Left hindlimb (tissue), 1 donor: ENCODE results near the gene LUC7L3.
"Not testable (repeated sequence)": the region's sequence is repeated elsewhere in the genome, so short reads cannot be mapped to it uniquely, and the experiment has no call there.

Experiments used
- DNase-seq: peaks from one replicate; pipeline ENCODE4 v3.0.0-alpha.2; 2018

Gene LUC7L3

GRCh38 chr17:50710650-50711049 is 8.8 kb upstream of the LUC7L3 start:
- no peak for DNase-seq

DNA sequence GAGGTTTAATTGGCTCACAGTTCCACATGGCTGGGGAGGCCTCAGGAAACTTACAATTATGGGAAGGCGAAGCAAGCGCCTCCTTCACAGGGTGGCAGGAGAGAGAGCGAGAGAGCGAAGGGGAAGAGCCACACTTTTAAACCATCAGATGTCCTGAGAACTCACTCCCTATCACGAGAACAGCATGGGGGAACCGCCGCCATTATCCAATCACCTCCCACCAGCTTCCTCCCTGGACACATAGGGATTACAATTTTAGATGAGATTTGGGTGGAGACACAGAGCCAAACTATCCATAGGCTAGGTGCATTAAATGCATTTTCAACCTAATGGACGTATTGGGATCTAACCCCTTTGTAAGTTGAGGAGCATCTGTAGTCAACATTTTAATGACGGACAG is 6.8 kb upstream of the LUC7L3 start:
- DNase-seq, result no peak

GRCh38 chr17:50715471-50715870 is 3.9 kb upstream of the LUC7L3 start:
- no peak for DNase-seq

DNA sequence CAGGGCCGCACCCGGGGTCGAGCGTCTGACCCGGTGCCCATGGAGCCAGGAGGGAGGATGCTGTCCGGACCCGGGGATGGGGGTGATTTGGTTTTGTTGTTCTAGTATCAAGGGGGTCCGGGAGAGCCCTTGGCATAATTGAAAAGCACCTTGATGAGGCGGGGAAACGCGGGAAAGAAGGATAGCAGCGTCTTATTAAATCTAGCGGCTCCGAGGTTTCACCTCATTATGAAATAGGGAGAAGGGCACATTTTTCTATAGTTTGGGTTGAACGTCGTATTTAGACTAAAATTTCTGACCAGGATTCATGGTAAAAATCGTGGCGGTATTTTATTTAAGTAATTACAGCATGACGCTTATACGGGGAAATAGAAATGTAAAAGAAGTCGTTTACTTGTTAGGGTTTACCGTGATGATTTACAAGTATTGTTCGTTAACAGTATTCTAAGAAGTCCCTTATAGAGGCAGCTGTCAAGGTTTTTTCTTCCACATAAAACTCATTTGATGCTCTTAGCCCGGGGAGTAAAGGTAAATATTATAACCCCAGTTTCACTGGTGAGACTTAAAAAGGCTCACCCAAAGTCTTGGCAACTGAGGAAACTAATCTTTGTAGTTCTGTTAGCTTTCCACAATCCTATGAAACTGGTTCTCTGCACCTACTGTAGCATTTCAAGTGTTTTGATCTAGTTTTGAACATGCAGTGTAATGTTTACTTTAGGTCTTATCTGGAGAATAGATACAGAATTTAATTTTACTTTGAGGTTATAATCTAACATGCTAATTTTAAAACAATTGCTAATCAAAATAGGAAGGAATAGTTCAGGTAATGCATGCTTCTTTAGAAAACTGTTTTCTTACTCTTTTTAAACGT is 756 bp downstream of the LUC7L3 start:
- DNase-seq, result no peak

GRCh38 chr17:50721194-50722010 is 2.0 kb downstream of the LUC7L3 start:
- DNase-seq, result no peak

- DNase-seq, result no peak
Observed at GRCh38 chr17:50722746-50723145, 3.3 kb downstream of the LUC7L3 start.

DNA sequence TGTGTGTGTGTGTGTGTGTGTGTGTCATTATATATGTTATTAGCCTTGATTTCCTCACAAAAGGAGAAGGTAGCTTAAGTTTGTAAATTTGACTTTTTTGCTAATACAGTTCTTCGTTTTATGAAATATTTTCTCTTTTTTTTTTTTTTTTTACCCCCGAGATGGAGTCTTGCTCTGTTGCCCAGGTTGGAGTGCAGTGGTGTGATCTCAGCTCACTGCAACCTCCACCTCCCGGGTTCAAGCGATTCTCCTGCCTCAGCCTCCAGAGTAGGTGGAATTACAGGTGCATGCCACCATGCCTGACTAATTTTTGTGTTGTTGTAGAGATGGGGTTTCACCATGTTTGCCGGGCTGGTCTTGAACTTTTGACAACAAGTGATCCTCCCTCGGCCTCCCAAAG is 5.2 kb downstream of the LUC7L3 start:
- not testable (repeated sequence) for DNase-seq

- no peak for DNase-seq
Observed at GRCh38 chr17:50725769-50726655, 6.6 kb downstream of the LUC7L3 start.

DNA sequence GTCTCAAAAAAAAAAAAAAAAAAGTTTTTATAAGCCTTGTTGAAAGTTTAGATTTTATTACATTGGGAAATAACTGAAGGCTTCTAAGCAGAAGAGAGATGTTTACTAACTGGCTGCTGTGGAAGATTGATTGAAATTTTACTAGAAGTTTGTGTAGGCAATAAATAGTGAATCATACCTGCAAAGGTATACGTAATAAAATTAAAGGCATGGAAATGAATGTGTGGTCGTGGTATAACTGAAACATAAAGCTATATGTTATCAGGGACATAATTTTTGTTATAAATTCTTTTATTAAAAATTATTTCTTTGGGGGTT is 8.7 kb downstream of the LUC7L3 start:
- DNase-seq, result no peak

DNA sequence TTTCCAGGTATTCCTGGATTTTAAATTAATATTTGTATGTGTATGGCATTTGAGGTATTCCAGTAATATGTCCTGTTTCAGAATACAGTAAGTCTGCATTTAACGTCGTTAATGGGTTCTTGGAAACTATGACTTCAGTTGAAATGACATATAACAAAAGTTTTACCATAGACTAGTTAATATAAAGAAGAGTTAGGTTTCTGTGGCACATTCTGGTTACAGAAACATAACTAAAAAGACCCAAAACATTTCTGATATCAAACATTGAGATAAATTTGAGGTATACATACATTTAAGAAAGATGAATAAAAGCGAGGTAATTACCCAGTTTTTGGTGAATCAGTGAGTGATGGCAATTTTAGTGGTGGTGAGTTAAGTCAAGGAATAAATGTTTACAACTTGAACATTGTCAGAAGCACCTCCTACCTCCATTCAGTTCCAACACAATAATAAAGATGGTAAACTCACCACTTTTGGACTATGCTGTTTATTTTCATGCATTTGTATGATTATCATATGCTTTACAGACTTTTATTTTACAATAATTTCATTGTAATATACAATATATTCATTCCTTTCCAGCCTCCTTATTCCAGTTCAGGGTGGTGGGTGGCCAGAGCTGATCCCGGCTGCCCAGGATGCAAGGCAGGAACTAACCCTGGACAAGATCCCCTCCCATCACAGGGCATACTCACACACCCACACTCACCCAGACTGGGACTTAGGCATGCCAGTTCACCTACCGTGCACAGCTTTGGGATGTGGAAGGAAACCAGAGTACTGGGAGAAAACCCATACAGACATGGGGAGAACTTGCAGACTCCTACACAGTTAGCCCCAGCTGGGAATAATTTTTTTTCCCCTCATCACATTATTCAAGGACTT is 9.7 kb downstream of the LUC7L3 start:
- DNase-seq, result no peak

GRCh38 chr17:50731575-50732460 is 12.4 kb downstream of the LUC7L3 start:
- no peak for DNase-seq

DNA sequence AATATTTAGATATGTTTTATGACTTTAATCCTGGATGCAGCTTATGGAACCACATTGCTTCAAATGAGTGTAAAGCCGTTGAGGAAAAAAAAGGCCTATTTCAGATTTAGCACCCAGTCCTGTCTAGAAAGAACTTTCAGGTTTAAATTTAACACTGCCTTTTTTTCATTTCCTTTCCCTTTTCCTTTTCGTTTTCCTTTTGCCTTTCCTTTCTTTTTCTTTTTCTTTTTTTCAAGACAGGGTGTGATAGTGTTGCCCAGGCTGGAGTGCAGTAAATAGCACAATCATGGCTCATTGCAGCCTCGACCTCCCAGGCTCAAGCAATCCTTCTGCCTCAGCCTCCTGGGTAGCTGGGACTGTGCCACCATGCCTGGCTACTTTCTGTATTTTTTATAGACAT is 15.9 kb downstream of the LUC7L3 start:
- DNase-seq, result no peak

GRCh38 chr17:50737118-50737698 is 17.8 kb downstream of the LUC7L3 start:
- no peak for DNase-seq

DNA sequence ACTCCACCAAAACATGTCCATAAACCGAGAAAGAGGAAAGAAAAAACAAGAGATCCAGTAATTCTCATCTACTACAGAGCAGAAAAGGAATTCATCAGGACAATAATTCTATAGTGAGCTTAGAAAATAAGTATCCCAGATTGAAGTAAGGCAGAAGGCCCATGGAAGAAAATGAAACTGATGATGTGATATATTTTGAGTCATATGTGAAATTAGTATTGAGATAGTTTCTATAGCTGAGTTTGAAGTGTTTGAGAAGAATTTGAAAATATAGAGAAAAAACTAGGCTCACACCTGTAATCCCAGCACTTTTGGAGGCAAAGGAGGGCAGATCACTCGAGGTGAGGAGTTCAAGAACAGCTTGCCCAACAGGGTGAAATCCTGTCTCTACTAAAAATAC is 19.7 kb downstream of the LUC7L3 start:
- no peak for DNase-seq

DNA sequence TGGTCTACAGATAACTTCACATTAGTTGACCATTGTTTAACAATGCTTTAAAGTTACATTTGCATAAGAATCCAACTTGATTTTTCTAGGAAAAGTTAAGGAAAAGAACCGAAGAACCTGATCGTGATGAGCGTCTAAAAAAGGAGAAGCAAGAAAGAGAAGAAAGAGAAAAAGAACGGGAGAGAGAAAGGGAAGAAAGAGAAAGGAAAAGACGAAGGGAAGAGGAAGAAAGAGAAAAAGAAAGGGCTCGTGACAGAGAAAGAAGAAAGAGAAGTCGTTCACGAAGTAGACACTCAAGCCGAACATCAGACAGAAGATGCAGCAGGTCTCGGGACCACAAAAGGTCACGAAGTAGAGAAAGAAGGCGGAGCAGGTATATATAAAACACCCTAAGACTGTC is 26.2 kb downstream of the LUC7L3 start:
- no peak for DNase-seq

GRCh38 chr17:50749245-50749644 is 29.8 kb downstream of the LUC7L3 start:
- no peak for DNase-seq

DNA sequence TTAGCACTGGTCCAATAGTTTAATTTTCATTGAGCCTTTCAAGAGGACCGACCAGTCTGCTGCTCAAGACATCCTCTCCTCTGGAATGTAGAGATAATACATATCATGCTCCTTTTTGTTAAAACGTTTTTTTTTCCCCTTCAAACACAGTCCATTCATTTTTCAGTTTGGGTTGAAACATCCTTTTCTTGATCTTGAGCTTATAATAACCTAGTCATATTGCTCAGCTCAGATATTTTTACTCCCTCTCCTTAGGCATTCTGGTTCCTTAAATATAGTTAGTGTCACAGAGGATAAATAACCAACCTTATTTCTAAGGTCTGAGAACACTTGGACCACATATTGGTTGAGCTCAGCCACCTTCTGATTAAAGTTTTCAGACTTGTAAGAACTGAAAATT is 35.1 kb downstream of the LUC7L3 start:
- no peak for DNase-seq

DNA sequence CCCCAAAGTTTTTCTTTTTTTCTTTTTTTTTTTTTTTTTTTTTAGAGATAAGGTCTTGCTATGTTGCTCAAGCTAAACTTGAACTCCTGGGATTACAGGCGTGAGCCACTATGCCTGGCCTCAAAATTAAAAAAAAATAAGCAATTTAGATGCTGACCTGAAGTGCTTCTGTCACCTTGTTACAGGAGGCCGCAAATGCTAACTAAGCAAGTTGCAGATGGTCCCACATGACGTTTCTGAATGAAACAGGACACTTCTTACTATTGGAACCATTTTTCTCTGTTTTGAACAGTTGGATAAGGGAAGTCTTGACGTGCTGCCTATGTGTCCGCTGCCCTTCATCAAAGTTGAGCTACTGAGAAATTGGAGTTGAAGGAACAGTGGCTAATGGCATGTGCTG is 39.1 kb downstream of the LUC7L3 start:
- no peak for DNase-seq

GRCh38 chr17:50758989-50759544 is 39.7 kb downstream of the LUC7L3 start:
- DNase-seq, result no peak

GRCh38 chr17:50762177-50762576 is 42.8 kb downstream of the LUC7L3 start:
- DNase-seq, result no peak
